GM12892 (cell line): ENCODE results near the gene SOX30.

Experiments used
- POLR2A ChIP-seq: IDR thresholded peaks from 2 replicates; pipeline ENCODE4 v1.6.1; 2011; ENCODE audit warnings: low read depth, low read length, control low read depth
- POLR2AphosphoS5 ChIP-seq: IDR thresholded peaks from 2 replicates; pipeline ENCODE4 v1.6.1; 2011; ENCODE audit warnings: low read depth, low read length, control low read depth
- TAF1 ChIP-seq: IDR thresholded peaks from 2 replicates; pipeline ENCODE4 v1.6.1; 2011; ENCODE audit warnings: low read depth, mild to moderate bottlenecking, control low read depth, low read length, borderline replicate concordance

DNA sequence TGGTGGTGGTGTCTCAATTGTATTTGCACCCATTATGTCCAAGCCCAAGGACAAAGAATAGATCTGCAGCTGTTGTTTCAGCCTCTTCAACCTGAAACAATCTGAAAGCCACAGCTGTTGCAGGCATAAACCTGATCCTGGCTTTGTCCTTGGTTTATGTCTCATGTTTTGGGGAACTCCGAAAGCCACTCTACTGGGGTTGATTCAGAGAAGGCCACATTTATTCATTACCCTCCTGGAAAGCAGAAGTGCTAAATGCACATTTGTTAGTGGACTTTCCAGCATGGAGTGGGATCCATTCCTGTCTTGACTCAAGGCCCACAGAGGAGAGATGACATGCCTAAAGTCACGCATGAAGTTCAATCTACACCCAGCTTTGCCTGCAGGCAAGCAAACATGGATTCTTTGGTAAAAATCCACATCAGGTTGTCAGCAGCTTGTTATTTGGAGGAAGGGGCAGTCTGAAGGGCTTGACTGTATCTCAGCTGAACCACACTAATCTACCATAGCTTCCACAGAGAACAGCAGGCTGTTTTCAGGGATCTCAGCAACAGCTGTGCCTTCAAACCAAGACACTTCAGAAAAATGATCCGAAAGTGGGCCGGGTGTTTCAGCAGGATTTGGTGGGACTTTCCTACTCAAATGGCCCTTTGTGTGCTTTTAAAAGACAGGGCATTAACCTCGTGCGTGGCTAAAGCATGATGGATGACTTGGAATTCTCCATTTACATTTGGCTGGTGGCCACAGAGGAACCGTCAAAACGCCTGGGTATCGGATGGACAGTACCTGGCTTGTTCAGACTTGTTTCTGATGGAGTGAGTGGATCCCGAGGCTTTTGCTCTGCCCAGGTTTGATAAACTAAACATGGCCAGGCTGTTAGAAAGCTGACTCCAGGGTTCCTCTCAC, 40.4 kb downstream of the SOX30 start:
- TF ChIP-seq POLR2A = no peak
- TF ChIP-seq POLR2AphosphoS5 = no peak
- TF ChIP-seq TAF1 = no peak
